MM.1S (cell line): ENCODE measurements around the gene ANGPT4.

ENCODE experiments used
- CTCF ChIP-seq: fragments of 300-600 bp; sonication (generic); IDR thresholded peaks from 2 replicates; pipeline ENCODE4 v1.5.1; 2016; ENCODE audit warnings: antibody characterized with exemption, low read length, mixed read lengths
- EZH2 ChIP-seq: fragments of 300-600 bp; sonication (generic); optimal IDR thresholded peaks from 2 replicates; pipeline ENCODE3; 2017; ENCODE audit warnings: low read depth, mild to moderate bottlenecking, antibody characterized with exemption, low read length, mixed read lengths

GRCh38 chr20:889932-890463 is 26.1 kb downstream of the ANGPT4 start:
- TF ChIP-seq EZH2 (no peak), CTCF (no peak)
